Stimulated activated CD8-positive, alpha-beta memory T cell treated with anti-CD3 and anti-CD28 coated beads, Interleukin-7, amount 100 ng/mL, for 24 hours (primary cell): ENCODE data around the gene PDZD7.

ENCODE experiments used
- DNase-seq: peaks from one replicate; pipeline ENCODE4 v3.0.0-alpha.2; 2020; ENCODE audit warnings: low read depth

The PDZD7 gene

DNA sequence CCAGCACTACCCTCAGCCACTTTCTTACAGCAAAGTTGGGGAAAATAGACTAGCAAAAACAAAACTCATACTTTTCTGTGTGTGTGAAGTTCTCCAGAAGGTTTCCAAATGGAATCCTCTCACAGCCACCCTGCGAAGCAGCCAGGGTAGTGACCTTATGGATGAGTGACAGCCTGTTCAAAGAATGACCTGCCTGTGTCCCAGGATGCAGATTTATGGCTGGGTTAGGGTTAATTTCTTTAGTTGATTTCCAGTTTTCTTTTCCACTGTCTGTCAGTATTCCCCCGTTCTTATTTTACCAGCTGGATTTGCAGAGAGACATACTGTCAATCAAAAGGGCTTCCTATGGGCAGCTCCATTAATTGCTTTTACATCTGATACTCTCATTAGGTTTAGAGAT is 64.0 kb downstream of the PDZD7 start:
- DNase-seq = no peak

GRCh38 chr10:100965820-100966219 is 65.1 kb downstream of the PDZD7 start:
- no peak for DNase-seq

GRCh38 chr10:100963826-100964225 is 67.1 kb downstream of the PDZD7 start:
- DNase-seq = no peak

DNA sequence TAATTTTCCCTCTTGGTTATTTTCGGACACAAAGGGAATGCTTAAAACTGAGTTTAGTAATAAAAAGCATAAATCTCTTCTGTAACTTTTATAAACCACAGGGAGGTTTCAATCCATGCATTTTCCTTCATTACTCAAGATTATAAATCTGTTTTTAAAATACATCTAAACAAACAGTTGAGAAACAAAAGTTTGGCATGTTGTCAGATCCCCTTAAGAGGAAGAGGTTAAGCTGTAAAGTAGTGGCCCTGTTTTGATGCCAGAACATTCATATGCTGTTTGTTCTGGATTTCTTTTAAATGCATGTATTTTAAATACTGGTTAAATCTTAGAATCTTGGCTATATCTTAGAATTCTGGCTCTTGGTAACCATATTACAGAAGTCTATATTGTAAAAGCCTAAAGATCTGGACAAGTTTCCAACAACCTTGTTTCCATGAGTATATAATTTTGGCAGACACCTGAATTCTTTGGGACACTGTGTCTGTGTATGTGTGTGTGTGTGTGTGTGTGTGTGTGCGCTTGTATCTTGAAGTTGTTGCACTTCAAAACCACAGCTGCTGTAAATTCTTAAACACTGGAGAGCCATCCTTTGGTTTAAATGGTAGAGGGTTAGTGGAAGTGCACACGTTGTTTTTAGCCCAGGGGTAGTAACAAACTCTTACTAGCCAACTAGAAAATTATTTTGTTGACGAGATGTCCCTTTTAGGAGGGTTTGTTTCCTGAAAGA is 68.4 kb downstream of the PDZD7 start:
- no peak for DNase-seq

- no peak for DNase-seq
These were observed 70.7 kb downstream of the PDZD7 start for GRCh38 chr10:100960251-100960650.
